Mesenchymal stem cell (in vitro differentiated cells and primary cell): ENCODE measurements around the gene RNF167.

Experiments
- DNase-seq: peaks from one replicate; pipeline ENCODE4 v3.0.0-alpha.2; 2013
- H2AFZ ChIP-seq: one replicate; pipeline ENCODE4 v1.6.1; 2013; ENCODE audit warnings: low read depth, mild to moderate bottlenecking, control low read depth, inconsistent platforms, low read length, moderate library complexity
- H2AK5ac ChIP-seq: 2 replicates; pipeline ENCODE4 v1.6.1; 2013; ENCODE audit warnings: low read length, moderate library complexity, mild to moderate bottlenecking, inconsistent platforms; ENCODE audit not compliant: severe bottlenecking
- H2BK120ac ChIP-seq: one replicate; pipeline ENCODE4 v1.6.1; 2013; ENCODE audit warnings: low read depth, mild to moderate bottlenecking, inconsistent platforms, low read length, moderate library complexity
- H2BK12ac ChIP-seq, 2 experiments: one replicate each; pipeline ENCODE4 v1.6.1; 2013; ENCODE audit warnings: inconsistent platforms in 2 of 2, low read length in 2 of 2, mild to moderate bottlenecking in 2 of 2, moderate library complexity in 2 of 2, control low read depth in 1 of 2
- H2BK15ac ChIP-seq: one replicate; pipeline ENCODE4 v1.6.1; 2013; ENCODE audit warnings: mild to moderate bottlenecking, low read depth, inconsistent platforms; ENCODE audit not compliant: poor library complexity, severe bottlenecking
- H2BK5ac ChIP-seq: 2 replicates; pipeline ENCODE4 v1.6.1; 2013; ENCODE audit warnings: low read depth, mild to moderate bottlenecking, low read length, control low read depth, inconsistent platforms; ENCODE audit not compliant: poor library complexity, severe bottlenecking
- H3K14ac ChIP-seq, 2 experiments: one replicate each; pipeline ENCODE4 v1.6.1; 2013; ENCODE audit warnings: inconsistent platforms in 2 of 2, low read length in 2 of 2, control low read depth in 1 of 2, mild to moderate bottlenecking in 1 of 2, moderate library complexity in 1 of 2
- H3K18ac ChIP-seq, 2 experiments: one replicate each; pipeline ENCODE4 v1.6.1; 2013; ENCODE audit warnings: inconsistent platforms in 2 of 2, low read length in 2 of 2, control low read depth in 1 of 2, low read depth in 1 of 2, mild to moderate bottlenecking in 1 of 2
- H3K23ac ChIP-seq, 2 experiments: one replicate each; pipeline ENCODE4 v1.6.1; 2013; ENCODE audit warnings: inconsistent platforms in 2 of 2, low read length in 2 of 2, mild to moderate bottlenecking in 2 of 2, moderate library complexity in 2 of 2, control low read depth in 1 of 2
- H3K27ac ChIP-seq: 2 replicates; pipeline ENCODE4 v1.5.1; 2013; ENCODE audit warnings: mild to moderate bottlenecking, moderate library complexity, low read length, control low read depth, inconsistent platforms; ENCODE audit not compliant: poor library complexity, severe bottlenecking
- H3K27me3 ChIP-seq, 2 experiments: 2 replicates each; pipeline versions ENCODE4 v1.6.1 to v1.7.0; 2013; ENCODE audit warnings: low read length in 2 of 2, mild to moderate bottlenecking in 2 of 2, moderate library complexity in 2 of 2, control low read depth in 1 of 2, inconsistent platforms in 1 of 2; ENCODE audit not compliant: control insufficient read depth in 1 of 2, insufficient read depth in 1 of 2
- H3K36me3 ChIP-seq, 2 experiments: 2 replicates each; pipeline versions ENCODE4 v1.6.1 to v1.7.0; 2013; ENCODE audit warnings: low read length in 2 of 2, control low read depth in 1 of 2, inconsistent platforms in 1 of 2, low read depth in 1 of 2, mild to moderate bottlenecking in 1 of 2; ENCODE audit not compliant: insufficient read depth in 2 of 2, control insufficient read depth in 1 of 2
- H3K4ac ChIP-seq, 2 experiments: one replicate each; pipeline ENCODE4 v1.6.1; 2013; ENCODE audit warnings: inconsistent platforms in 2 of 2, low read length in 2 of 2, mild to moderate bottlenecking in 2 of 2, moderate library complexity in 2 of 2, control low read depth in 1 of 2, low read depth in 1 of 2
- H3K4me1 ChIP-seq: 2 replicates; pipeline ENCODE4 v1.6.1; 2013; ENCODE audit warnings: low read depth, low read length, control low read depth; ENCODE audit not compliant: control insufficient read depth, insufficient read depth
- H3K4me2 ChIP-seq: 2 replicates; pipeline ENCODE4 v1.6.1; 2013; ENCODE audit warnings: low read length, mild to moderate bottlenecking, inconsistent platforms; ENCODE audit not compliant: poor library complexity, severe bottlenecking
- H3K4me3 ChIP-seq, 2 experiments: 2 replicates each; pipeline versions ENCODE4 v1.5.1 to v1.7.0; 2013; ENCODE audit warnings: low read length in 2 of 2, mild to moderate bottlenecking in 2 of 2, control low read depth in 1 of 2, low read depth in 1 of 2; ENCODE audit not compliant: insufficient read depth in 1 of 2
- H3K79me1 ChIP-seq: replicated peaks from 2 replicates; pipeline ENCODE4 v1.6.1; 2013; ENCODE audit warnings: mild to moderate bottlenecking, control low read depth, low read length, inconsistent platforms; ENCODE audit not compliant: poor library complexity, severe bottlenecking
- H3K9ac ChIP-seq: 2 replicates; pipeline ENCODE4 v1.7.0; 2013; ENCODE audit warnings: mild to moderate bottlenecking, low read length, moderate library complexity
- H3K9me3 ChIP-seq: 2 replicates; pipeline ENCODE4 v1.7.0; 2013; ENCODE audit warnings: mild to moderate bottlenecking, low read length; ENCODE audit not compliant: control insufficient read depth
- H4K8ac ChIP-seq: one replicate; pipeline ENCODE4 v1.6.1; 2013; ENCODE audit warnings: inconsistent platforms, mild to moderate bottlenecking, low read length, moderate library complexity
- H4K91ac ChIP-seq: one replicate; pipeline ENCODE4 v1.6.1; 2013; ENCODE audit warnings: mild to moderate bottlenecking, low read length, inconsistent platforms
- WGBS: methylation state at CpG from one replicate; pipeline ENCODE4 v1.1.7; 2013; ENCODE audit warnings: mixed read lengths; 5-methylcytosine and 5-hydroxymethylcytosine counted together

The RNF167 gene

DNA sequence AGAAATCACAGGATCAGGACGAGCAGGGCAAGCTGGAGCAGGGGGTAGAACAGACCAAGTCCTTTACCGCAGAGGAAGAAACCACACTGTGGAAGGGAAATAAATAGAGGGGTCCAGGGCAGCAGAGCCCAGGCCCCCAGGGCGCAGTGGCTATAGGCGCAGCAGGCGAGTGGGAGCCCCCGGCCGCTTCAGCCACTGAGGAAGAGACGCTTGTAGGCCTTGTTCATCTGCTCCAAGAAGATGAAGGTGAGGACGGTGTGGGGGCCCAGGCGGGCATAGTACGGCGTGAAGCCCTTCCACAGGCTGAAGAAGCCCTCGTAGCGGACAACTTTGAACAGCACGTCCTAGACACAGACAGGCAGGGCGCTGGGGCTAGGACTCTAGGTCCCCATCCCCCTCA, 2.5 kb upstream of the RNF167 start:
- WGBS = 98% methylated on average over 16 of the region's 16 CpGs
- no peak overlapping the region for H2BK120ac ChIP-seq
- no peak overlapping the region for H2AFZ ChIP-seq
- H3K4me2 ChIP-seq = no peak overlapping the region
- H3K4me1 ChIP-seq = peaks cover 34% of the 10 kb centered on the region
- no peak overlapping the region for H3K18ac ChIP-seq
- no peak overlapping the region for H3K4me3 ChIP-seq
- H3K79me1 ChIP-seq = peaks cover 31% of the 10 kb centered on the region
- peaks cover 42 to 50% of the 10 kb centered on the region in 2 experiments for H3K36me3 ChIP-seq
- peak overlapping the region; percentile 97 for H3K9ac ChIP-seq
- no peak overlapping the region for H2AK5ac ChIP-seq
- no peak overlapping the region for H2BK5ac ChIP-seq
- H2BK12ac ChIP-seq = no peak overlapping the region
- H2BK15ac ChIP-seq = no peak overlapping the region
- H3K9me3 ChIP-seq = no peaks in the 10 kb centered on the region
- H3K27ac ChIP-seq = no peak overlapping the region
- DNase-seq = no peak
- no peak overlapping the region for H3K4ac ChIP-seq
- H4K91ac ChIP-seq = no peak overlapping the region
- no peak overlapping the region for H3K23ac ChIP-seq
- no peaks in the 10 kb centered on the region for H3K27me3 ChIP-seq
- H3K14ac ChIP-seq = no peak overlapping the region
- no peak overlapping the region for H4K8ac ChIP-seq

DNA sequence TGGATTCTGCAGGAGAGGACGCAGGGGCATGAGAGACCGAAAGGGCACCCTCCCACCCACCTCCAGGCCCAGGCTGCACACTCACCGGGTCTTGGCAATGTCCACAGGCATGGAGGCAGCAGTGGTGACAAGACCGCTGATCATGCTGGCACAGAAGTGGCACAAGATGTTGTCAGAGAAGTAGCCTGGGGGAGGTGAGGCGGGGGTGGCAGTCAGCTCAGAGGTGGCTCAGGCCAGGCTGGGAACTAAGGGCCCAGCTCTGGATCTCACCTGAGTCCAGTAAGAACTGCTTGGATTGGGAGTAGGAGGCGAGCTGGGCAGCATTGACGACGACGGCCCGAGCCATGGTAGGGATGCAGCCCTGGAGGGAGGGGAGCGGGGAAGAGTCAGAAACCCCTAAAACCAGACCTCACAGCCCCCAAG, 2.0 kb upstream of the RNF167 start:
- no peaks in the 10 kb centered on the region for H3K27me3 ChIP-seq
- no peak overlapping the region for H2BK15ac ChIP-seq
- no peak overlapping the region for H3K27ac ChIP-seq
- no peak overlapping the region for H2AFZ ChIP-seq
- H3K9me3 ChIP-seq = no peaks in the 10 kb centered on the region
- H2BK120ac ChIP-seq = no peak overlapping the region
- H3K79me1 ChIP-seq = peaks cover 28% of the 10 kb centered on the region
- H3K18ac ChIP-seq = no peak overlapping the region
- peaks cover 47 to 50% of the 10 kb centered on the region in 2 experiments for H3K36me3 ChIP-seq
- WGBS = 94% methylated on average over 7 of the region's 11 CpGs
- peak overlapping the region; percentile 97 for H3K9ac ChIP-seq
- no peak overlapping the region for H3K4me3 ChIP-seq
- H3K14ac ChIP-seq = no peak overlapping the region
- H2BK12ac ChIP-seq = no peak overlapping the region
- no peak overlapping the region for H3K4ac ChIP-seq
- H4K91ac ChIP-seq = peak overlapping the region; percentile 53
- peak overlapping the region; percentile 69 for H4K8ac ChIP-seq
- no peak overlapping the region for H3K23ac ChIP-seq
- H2AK5ac ChIP-seq = peak overlapping the region; percentile 47
- H2BK5ac ChIP-seq = no peak overlapping the region
- peaks cover 35% of the 10 kb centered on the region for H3K4me1 ChIP-seq
- peak overlapping the region; percentile 14 for H3K4me2 ChIP-seq
- DNase-seq = no peak

DNA sequence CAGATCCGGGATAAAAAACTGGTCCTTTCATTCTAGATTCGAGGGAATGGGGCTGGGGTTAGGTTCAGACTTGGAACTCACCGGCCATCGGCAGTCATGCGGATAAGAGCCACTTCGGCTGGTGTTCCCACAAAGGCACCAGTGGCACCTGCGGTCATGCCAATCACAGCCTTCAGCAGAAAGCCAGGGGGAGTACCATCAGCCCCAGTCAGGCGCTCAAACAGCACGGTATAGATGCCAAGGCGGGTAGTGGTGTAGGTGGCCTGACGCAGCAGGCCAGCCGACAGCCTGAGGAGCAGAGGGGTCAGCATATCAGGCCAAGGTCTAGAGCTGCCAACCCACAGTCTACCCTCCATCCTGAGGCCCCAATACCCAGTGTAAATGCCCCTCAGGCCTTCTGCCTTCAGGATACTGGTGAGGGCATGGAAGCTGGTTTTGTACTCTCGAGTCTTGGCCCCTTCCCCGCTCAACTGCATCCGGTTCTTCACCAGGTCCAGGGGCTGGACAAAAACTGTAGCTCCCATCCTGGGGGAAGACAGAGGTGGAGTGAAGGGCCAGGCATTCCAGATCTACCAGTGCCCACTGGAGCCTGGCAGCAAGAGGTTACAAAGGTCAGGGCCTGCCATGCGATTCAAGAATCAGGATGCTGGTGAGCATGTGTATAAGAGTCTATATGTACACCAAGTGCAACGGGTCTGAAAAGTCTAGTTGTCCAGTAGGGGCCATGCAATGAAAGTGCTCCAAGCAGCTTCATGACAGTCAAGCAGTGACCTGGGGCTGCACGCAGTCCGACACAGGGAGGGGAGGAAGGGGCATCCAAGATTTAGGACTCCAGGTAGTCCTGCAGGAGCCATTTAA, 1.2 kb upstream of the RNF167 start:
- peaks cover 25% of the 10 kb centered on the region for H3K79me1 ChIP-seq
- no peak overlapping the region for H2BK12ac ChIP-seq
- no peak overlapping the region for H2BK15ac ChIP-seq
- no peak overlapping the region for H2BK5ac ChIP-seq
- WGBS = 76% methylated on average over 19 of the region's 19 CpGs
- H2BK120ac ChIP-seq = no peak overlapping the region
- peaks cover 54 to 56% of the 10 kb centered on the region in 2 experiments for H3K36me3 ChIP-seq
- peak overlapping the region; percentile 43 for H4K91ac ChIP-seq
- H3K9ac ChIP-seq = peak overlapping the region; percentile 97
- H3K14ac ChIP-seq = peak overlapping the region; percentile 19 to 89
- peak overlapping the region; percentile 13 for H2AK5ac ChIP-seq
- peak overlapping the region; percentile 58 for H3K4me2 ChIP-seq
- peaks cover 33% of the 10 kb centered on the region for H3K4me1 ChIP-seq
- no peaks in the 10 kb centered on the region for H3K27me3 ChIP-seq
- peak overlapping the region; percentile 81 to 95 for H3K4ac ChIP-seq
- peak overlapping the region; percentile 90 for H4K8ac ChIP-seq
- H3K9me3 ChIP-seq = no peaks in the 10 kb centered on the region
- peak overlapping the region; percentile 78 to 98 for H3K4me3 ChIP-seq
- peak overlapping the region in 1 of 2 experiments; percentile 77 for H3K23ac ChIP-seq
- H3K18ac ChIP-seq = peak overlapping the region; percentile 88 to 90
- peak; percentile 46 for DNase-seq
- H2AFZ ChIP-seq = no peak overlapping the region
- H3K27ac ChIP-seq = peak overlapping the region; percentile 93

DNA sequence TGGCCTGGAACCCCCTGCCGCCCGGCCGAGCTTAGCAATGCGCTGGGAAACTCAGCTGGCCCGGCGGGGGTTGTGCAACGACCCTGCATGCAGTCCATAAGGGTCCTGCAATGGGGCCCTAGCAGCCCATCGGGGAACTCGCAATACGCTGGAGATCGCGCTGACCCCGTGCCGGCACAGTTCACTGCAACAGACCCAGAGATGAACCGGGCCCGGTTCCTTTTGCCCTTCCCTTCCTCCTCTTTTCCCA, 597 bp upstream of the RNF167 start:
- DNase-seq = no peak
- under 1% methylated on average over 7 of the region's 16 CpGs for WGBS
- Histone ChIP-seq H3K23ac (peak overlapping the region in 1 of 2 experiments; percentile 38), H2AFZ (peak overlapping the region; percentile 57), H2BK15ac (no peak overlapping the region), H2BK120ac (peak overlapping the region; percentile 65), H3K14ac (peak overlapping the region; percentile 19 to 89), H3K9ac (peak overlapping the region; percentile 97), H2AK5ac (no peak overlapping the region), H2BK12ac (no peak overlapping the region), H3K4ac (peak overlapping the region; percentile 81 to 95), H3K4me3 (peak overlapping the region; percentile 78 to 98), H2BK5ac (peak overlapping the region; percentile 39), H3K27me3 (no peaks in the 10 kb centered on the region), H3K9me3 (no peaks in the 10 kb centered on the region), H4K8ac (peak overlapping the region; percentile 90), H3K79me1 (peaks cover 25% of the 10 kb centered on the region), H3K18ac (peak overlapping the region; percentile 88 to 90), H3K4me1 (peaks cover 29% of the 10 kb centered on the region), H4K91ac (peak overlapping the region; percentile 43), H3K27ac (peak overlapping the region; percentile 93), H3K36me3 (peaks cover 56 to 61% of the 10 kb centered on the region in 2 experiments), H3K4me2 (peak overlapping the region; percentile 58)
